ENCODE data around the gene FGD5.

The FGD5 gene

DNA sequence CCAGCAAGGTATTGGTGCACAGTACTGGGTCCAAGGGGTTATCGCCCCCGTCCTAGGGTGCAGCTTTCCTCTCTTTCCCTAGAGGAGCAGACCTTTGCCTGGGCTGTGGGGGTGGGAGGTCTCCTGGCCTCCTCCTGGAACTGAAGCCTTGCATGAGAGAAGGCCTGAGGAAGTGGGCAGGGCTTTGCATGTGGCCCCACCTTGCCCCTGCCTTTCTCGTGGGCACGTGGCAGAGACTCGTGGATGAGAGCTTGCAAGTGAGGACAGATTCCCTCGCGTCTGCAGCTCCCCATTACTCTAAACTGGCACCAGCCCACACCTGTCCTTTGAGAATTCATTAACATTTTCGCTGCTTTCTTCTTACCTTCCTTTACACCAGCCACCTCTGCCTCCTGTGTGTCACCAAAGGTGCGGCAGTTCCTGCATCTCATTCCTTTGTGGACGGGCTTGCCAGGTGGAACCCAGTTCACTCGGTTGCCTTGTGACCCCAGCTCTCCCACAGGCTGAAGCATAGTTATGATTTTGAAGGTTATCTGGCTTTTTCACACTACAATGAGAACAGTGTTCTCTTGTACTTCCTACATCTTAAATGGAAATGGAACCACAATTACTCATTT lies 87.7 kb downstream of the FGD5 start:
- H3K4me1 ChIP-seq (ENCODE audit: control insufficient read depth, low read depth, low read length) = peaks cover 2% of the 10 kb centered on the region
- no peak overlapping the region for H3K27ac ChIP-seq (ENCODE audit: low read length)
- H3K9me3 ChIP-seq (ENCODE audit: control insufficient read depth, low read depth, low read length) = no peaks in the 10 kb centered on the region
- no peak overlapping the region for H3K9ac ChIP-seq (ENCODE audit: low read length)
- no peaks in the 10 kb centered on the region for H3K27me3 ChIP-seq (ENCODE audit: control insufficient read depth, insufficient read depth, low read length)
- H3K4me3 ChIP-seq (ENCODE audit: low read length) = no peak overlapping the region
- H3K36me3 ChIP-seq (ENCODE audit: control insufficient read depth, low read depth, low read length) = no peaks in the 10 kb centered on the region

DNA sequence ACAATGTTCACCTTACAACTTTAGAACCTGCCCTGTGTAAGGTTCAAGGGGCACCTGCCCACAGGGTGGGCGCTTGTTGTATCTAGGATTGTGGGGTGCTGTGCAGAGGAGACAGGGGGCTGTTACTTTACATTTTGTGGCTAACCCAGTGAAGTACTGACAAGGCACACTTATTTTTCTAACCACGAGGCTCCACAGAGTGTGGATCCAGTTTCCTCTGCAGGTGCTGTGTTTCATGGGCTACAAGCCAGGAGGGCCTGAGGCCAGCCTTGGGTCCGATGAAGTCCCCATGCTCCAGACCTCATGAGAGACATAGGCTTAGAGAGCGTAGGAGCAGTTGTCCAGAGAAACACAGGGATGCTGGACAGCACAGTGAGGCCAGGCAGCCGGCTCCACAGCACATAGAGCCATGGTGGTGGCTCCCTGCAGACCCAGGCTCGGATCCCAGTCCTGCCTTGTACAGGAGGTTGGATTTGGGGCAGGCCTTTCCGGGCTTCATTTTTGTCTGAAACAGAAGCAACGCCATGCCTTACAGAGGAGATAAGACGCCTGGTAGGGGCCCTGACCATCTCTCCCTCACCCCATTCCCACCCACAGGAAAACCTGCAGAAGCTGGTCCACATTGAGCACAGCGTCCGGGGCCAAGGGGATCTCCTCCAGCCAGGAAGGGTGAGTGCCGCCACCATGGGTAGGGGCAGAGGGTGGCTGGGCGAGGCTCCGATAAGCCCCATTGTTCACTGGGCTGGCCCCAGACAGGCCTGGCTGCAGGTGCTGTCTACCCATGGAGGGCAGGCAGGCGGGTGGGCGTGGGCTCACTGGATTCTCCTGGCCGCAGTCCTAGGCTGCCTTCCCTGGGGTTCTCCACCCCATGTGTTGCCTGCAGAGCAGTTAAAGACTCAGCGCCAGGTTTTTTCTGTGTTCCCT lies 88.5 kb downstream of the FGD5 start:
- Histone ChIP-seq H3K4me3 (ENCODE audit: low read length) (no peak overlapping the region), H3K9ac (ENCODE audit: low read length) (no peak overlapping the region), H3K27ac (ENCODE audit: low read length) (no peak overlapping the region), H3K4me1 (ENCODE audit: control insufficient read depth, low read depth, low read length) (no peaks in the 10 kb centered on the region), H3K27me3 (ENCODE audit: control insufficient read depth, insufficient read depth, low read length) (no peaks in the 10 kb centered on the region), H3K9me3 (ENCODE audit: control insufficient read depth, low read depth, low read length) (no peaks in the 10 kb centered on the region), H3K36me3 (ENCODE audit: control insufficient read depth, low read depth, low read length) (no peaks in the 10 kb centered on the region)

DNA sequence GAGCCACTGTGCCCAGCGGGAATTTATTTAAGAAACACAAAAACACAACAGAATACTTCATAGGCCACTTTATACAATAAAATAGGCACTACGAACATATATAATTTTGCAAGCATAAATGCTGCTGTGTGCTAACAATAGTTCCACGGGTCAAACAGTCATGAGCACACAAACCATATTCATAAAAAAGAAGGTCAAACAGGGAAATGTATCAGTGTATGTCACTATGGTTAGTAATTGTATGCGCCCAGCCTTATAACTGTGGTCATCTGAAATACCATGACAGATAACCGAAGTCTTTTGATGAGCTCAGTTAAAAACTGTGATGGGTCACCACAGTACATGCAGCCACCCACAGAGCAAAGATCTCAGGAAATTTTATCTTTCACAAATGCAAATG lies 90.5 kb downstream of the FGD5 start:
- no peaks in the 10 kb centered on the region for H3K4me1 ChIP-seq (ENCODE audit: control insufficient read depth, low read depth, low read length)
- no peak overlapping the region for H3K9ac ChIP-seq (ENCODE audit: low read length)
- H3K27ac ChIP-seq (ENCODE audit: low read length) = no peak overlapping the region
- no peaks in the 10 kb centered on the region for H3K36me3 ChIP-seq (ENCODE audit: control insufficient read depth, low read depth, low read length)
- H3K27me3 ChIP-seq (ENCODE audit: control insufficient read depth, insufficient read depth, low read length) = no peaks in the 10 kb centered on the region
- no peaks in the 10 kb centered on the region for H3K9me3 ChIP-seq (ENCODE audit: control insufficient read depth, low read depth, low read length)
- H3K4me3 ChIP-seq (ENCODE audit: low read length) = no peak overlapping the region

DNA sequence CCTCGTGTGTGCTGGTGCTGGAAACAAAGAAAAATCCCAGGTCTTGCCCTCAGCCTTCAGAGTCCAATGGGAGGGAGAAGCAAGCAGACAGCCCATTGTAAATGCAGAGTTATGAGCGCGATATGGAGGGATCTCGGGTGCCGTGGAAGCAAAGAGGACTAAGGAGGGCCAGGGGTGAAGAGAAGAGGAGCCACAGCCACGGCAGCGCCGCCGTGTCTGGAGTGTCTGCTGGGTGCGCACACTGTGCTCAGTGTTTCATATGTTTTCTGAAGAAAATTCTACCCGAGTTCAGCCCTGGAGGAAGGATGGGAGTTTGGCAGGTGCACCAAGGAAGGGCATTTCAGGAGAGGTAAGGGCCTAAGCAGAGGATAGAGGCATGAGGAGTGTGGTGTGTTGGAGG lies 92.9 kb downstream of the FGD5 start:
- Histone ChIP-seq H3K27me3 (ENCODE audit: control insufficient read depth, insufficient read depth, low read length) (no peaks in the 10 kb centered on the region), H3K27ac (ENCODE audit: low read length) (no peak overlapping the region), H3K4me1 (ENCODE audit: control insufficient read depth, low read depth, low read length) (no peaks in the 10 kb centered on the region), H3K36me3 (ENCODE audit: control insufficient read depth, low read depth, low read length) (no peaks in the 10 kb centered on the region), H3K4me3 (ENCODE audit: low read length) (no peak overlapping the region), H3K9me3 (ENCODE audit: control insufficient read depth, low read depth, low read length) (no peaks in the 10 kb centered on the region), H3K9ac (ENCODE audit: low read length) (no peak overlapping the region)

DNA sequence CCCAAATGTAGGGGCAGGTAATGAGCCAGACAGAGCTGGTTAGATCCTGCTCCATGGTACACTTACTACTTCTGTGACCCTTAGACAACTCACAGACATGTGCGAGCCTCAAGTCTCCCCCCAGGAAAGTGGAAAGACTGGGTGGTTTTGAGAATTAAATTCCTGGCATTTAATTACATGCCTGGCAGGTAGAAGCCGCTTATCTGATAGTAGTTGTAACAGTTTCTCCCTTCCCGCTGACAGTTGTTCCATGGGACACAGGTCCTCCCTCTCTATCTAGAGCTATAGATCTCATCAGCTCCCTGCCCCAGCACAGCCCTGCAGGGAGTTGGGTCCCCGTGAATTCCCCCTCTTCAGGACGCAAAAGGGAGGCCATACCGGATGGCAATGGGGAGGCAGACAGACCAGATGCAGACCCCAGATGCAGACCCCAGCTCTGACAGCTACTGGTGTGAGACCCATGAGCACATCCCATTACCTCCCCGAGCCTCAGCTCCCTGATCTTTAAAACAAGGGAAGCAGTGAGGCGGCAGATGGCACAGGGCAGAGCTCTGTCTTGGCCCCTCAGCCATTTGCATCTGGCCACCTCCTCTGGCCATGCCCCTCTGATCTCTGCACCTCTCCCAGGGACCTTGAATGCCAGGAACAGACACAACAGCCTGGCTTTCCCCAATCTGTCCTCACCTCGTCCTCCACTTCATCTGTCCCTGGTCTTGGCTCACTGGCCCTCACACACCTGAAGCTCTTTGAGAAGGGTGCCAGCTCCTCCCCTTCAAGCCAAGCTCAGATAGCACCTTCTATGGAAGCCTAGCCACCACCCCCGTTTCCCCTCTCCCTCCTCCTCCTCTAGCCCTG lies 94.5 kb downstream of the FGD5 start:
- no peaks in the 10 kb centered on the region for H3K27me3 ChIP-seq (ENCODE audit: control insufficient read depth, insufficient read depth, low read length)
- no peak overlapping the region for H3K4me3 ChIP-seq (ENCODE audit: low read length)
- H3K9ac ChIP-seq (ENCODE audit: low read length) = no peak overlapping the region
- no peaks in the 10 kb centered on the region for H3K9me3 ChIP-seq (ENCODE audit: control insufficient read depth, low read depth, low read length)
- no peak overlapping the region for H3K27ac ChIP-seq (ENCODE audit: low read length)
- no peaks in the 10 kb centered on the region for H3K4me1 ChIP-seq (ENCODE audit: control insufficient read depth, low read depth, low read length)
- no peaks in the 10 kb centered on the region for H3K36me3 ChIP-seq (ENCODE audit: control insufficient read depth, low read depth, low read length)

DNA sequence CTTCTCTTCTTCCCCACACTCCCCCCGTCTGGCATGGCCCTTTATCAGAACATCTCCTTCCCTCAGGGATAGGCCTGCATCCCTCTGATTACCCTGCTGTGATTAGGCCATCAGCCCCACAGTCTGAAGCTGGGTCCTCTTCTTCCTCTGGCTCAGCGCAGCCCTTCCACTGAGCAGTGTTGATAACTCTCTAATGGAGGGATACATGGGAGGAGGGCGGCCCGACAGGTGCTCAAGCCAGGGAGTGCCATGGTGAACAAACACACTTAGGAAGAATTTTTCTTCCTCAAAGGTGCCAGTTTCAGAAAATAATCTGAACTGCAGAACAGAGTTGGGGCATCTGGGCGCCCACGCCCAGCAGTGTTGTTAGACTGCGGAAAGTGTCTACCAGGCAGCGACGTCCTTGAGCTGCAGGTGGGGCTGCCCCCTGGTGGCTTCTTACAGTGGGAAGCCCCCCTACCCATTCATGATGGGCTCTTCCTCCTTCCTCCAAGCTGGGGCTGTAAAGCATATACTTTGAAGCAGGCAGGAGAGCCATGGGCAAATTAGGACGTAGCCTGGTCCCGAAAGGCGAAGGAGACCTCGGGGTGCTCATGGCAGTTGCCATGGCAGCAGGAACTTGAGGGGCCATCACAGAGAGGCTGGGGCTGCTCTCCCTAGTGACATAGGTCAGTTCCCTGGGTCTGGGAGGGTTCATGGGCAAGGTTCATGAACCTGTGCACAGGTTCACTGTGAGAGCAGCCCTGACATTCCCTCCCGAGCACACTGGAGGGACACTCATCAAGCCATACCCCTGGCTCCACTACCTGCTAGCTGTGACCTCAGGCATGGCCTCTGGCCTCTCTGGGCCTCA lies 95.4 kb downstream of the FGD5 start:
- H3K9ac ChIP-seq (ENCODE audit: low read length) = no peak overlapping the region
- no peak overlapping the region for H3K27ac ChIP-seq (ENCODE audit: low read length)
- H3K36me3 ChIP-seq (ENCODE audit: control insufficient read depth, low read depth, low read length) = no peaks in the 10 kb centered on the region
- no peaks in the 10 kb centered on the region for H3K9me3 ChIP-seq (ENCODE audit: control insufficient read depth, low read depth, low read length)
- H3K4me3 ChIP-seq (ENCODE audit: low read length) = no peak overlapping the region
- H3K4me1 ChIP-seq (ENCODE audit: control insufficient read depth, low read depth, low read length) = no peaks in the 10 kb centered on the region
- no peaks in the 10 kb centered on the region for H3K27me3 ChIP-seq (ENCODE audit: control insufficient read depth, insufficient read depth, low read length)

DNA sequence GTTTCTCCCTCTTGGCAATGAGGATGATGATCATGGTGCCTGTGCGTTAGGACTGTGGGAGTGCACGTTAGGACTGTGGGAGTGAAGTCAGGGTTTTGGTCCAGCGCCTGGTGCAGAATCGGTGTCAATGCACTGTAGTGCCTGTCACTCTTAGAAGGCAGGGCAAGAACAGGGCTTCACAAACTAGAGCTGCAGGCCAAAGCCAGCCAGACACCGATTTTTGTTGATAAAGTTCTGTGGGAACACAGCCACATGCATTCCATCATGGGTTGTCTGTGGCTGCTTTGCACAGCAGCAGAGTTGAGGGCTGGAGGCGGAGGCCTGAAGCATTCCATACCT lies 96.0 kb downstream of the FGD5 start:
- no peak overlapping the region for H3K4me3 ChIP-seq (ENCODE audit: low read length)
- no peaks in the 10 kb centered on the region for H3K27me3 ChIP-seq (ENCODE audit: control insufficient read depth, insufficient read depth, low read length)
- H3K9ac ChIP-seq (ENCODE audit: low read length) = no peak overlapping the region

DNA sequence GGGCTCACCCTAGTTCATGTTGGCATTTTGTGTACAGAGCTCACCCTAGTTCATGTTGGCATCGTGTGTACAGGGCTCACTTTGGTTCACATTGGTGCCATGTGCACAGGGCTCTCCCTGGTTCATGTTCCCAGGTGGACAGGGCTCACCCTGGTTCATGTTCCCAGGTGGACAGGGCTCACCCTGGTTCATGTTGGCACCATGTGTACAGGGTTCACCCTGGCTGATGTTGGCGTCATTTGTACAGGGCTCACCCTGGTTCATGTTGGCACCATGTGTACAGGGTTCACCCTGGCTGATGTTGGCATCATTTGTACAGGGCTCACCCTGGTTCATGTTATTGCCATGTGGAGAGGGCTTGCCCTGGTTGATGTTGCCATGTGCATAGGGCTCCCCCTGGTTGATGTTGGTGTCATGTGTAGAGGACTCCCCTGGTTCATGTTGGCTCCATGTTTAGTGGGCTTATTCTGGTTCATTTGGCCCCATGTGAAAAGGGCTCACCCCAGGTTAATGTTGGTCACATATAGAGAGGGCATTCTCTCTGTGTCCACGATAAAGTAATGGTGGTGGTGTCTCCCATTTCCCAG lies 97.0 kb downstream of the FGD5 start:
- Histone ChIP-seq H3K4me1 (ENCODE audit: control insufficient read depth, low read depth, low read length) (no peaks in the 10 kb centered on the region), H3K27ac (ENCODE audit: low read length) (no peak overlapping the region), H3K36me3 (ENCODE audit: control insufficient read depth, low read depth, low read length) (no peaks in the 10 kb centered on the region), H3K9me3 (ENCODE audit: control insufficient read depth, low read depth, low read length) (no peaks in the 10 kb centered on the region), H3K9ac (ENCODE audit: low read length) (no peak overlapping the region), H3K4me3 (ENCODE audit: low read length) (no peak overlapping the region), H3K27me3 (ENCODE audit: control insufficient read depth, insufficient read depth, low read length) (no peaks in the 10 kb centered on the region)

More for the DNA sequence above, 96.0 kb downstream of the FGD5 start:
- H3K4me1 ChIP-seq (ENCODE audit: control insufficient read depth, low read depth, low read length) = no peaks in the 10 kb centered on the region
- no peak overlapping the region for H3K27ac ChIP-seq (ENCODE audit: low read length)
- H3K36me3 ChIP-seq (ENCODE audit: control insufficient read depth, low read depth, low read length) = no peaks in the 10 kb centered on the region
- H3K9me3 ChIP-seq (ENCODE audit: control insufficient read depth, low read depth, low read length) = no peaks in the 10 kb centered on the region

DNA sequence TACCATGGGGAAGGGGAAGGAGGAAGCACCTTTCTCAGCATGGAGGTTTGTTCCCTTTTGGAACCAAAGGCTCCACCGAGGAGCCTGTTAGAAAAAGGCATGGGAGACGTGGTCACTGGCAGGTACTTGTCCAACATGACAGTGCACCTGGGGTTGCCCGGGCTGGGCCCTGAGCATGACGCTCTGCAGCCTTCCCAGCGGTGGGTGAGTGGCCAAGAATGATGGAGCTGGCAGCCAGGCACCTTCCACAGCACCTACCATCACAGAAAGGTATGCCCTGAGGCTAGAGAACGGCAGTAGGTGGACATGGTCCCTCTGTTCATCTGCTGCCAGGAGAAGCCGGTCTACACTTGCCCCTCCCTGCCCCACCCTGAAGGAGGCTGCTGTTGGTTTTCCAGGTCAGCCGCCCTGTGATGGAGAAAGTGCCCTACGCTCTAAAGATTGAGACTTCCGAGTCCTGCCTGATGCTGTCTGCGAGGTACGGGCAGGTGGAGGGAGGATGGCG lies 99.6 kb downstream of the FGD5 start:
- Histone ChIP-seq H3K36me3 (ENCODE audit: control insufficient read depth, low read depth, low read length) (no peaks in the 10 kb centered on the region), H3K9me3 (ENCODE audit: control insufficient read depth, low read depth, low read length) (no peaks in the 10 kb centered on the region), H3K4me1 (ENCODE audit: control insufficient read depth, low read depth, low read length) (no peaks in the 10 kb centered on the region), H3K27ac (ENCODE audit: low read length) (no peak overlapping the region), H3K9ac (ENCODE audit: low read length) (no peak overlapping the region), H3K27me3 (ENCODE audit: control insufficient read depth, insufficient read depth, low read length) (no peaks in the 10 kb centered on the region), H3K4me3 (ENCODE audit: low read length) (no peak overlapping the region)

DNA sequence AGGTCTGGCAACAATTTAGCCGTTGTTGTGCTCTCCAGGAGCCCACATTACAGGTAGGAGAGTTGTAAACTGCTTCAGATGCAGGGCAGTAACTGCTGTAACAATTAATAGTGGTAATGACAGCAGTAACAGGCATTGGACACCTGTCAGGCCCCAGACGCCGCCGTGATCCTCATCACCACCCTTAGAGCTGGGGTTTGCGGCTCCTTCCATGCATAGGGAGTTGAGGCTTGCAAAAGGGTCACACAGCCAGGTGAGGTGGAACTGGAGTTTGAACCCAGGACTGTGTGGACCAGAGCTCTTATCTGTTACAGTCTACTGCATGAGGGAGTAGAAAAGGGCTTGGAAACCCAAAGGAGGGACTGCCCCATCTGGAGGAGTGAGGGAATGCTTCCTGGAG lies 101.8 kb downstream of the FGD5 start:
- no peaks in the 10 kb centered on the region for H3K36me3 ChIP-seq (ENCODE audit: control insufficient read depth, low read depth, low read length)
- H3K9me3 ChIP-seq (ENCODE audit: control insufficient read depth, low read depth, low read length) = no peaks in the 10 kb centered on the region
- no peaks in the 10 kb centered on the region for H3K4me1 ChIP-seq (ENCODE audit: control insufficient read depth, low read depth, low read length)
- no peaks in the 10 kb centered on the region for H3K27me3 ChIP-seq (ENCODE audit: control insufficient read depth, insufficient read depth, low read length)
- no peak overlapping the region for H3K27ac ChIP-seq (ENCODE audit: low read length)
- no peak overlapping the region for H3K4me3 ChIP-seq (ENCODE audit: low read length)
- H3K9ac ChIP-seq (ENCODE audit: low read length) = no peak overlapping the region

All from iPS-18a (cell line).